CD4-positive, alpha-beta T cell treated with Interleukin-21 for 1 hour (primary cell): ENCODE data around the gene GFI1B.

ENCODE experiments used
- DNase-seq: peaks from one replicate; pipeline ENCODE4 v3.0.0-alpha.2; 2020

The GFI1B gene

GRCh38 chr9:132969783-132970182 is 8.7 kb upstream of the GFI1B start:
- DNase-seq, result no peak

GRCh38 chr9:132970324-132971062 is 8.0 kb upstream of the GFI1B start:
- DNase-seq, result no peak

- no peak for DNase-seq
These were observed 5.3 kb upstream of the GFI1B start for GRCh38 chr9:132973166-132973565.

GRCh38 chr9:132973713-132974112 is 4.8 kb upstream of the GFI1B start:
- DNase-seq, result no peak

- DNase-seq, result no peak
These were observed 2.5 kb upstream of the GFI1B start for GRCh38 chr9:132975961-132976360.

- DNase-seq, result no peak
These were observed 1.9 kb upstream of the GFI1B start for GRCh38 chr9:132976571-132976970.

GRCh38 chr9:132978112-132978450 is 413 bp upstream of the GFI1B start:
- DNase-seq, result no peak

- DNase-seq, result no peak
These were observed 1.7 kb downstream of the GFI1B start for GRCh38 chr9:132980157-132980556.

- DNase-seq, result no peak
These were observed 4.0 kb downstream of the GFI1B start for GRCh38 chr9:132982458-132982857.

GRCh38 chr9:132983491-132984201 is 5.2 kb downstream of the GFI1B start:
- DNase-seq, result no peak

GRCh38 chr9:132984202-132985070 is 5.9 kb downstream of the GFI1B start:
- DNase-seq, result no peak

- no peak for DNase-seq
These were observed 6.5 kb downstream of the GFI1B start for GRCh38 chr9:132985071-132985350.

GRCh38 chr9:132985489-132985888 is 7.0 kb downstream of the GFI1B start:
- no peak for DNase-seq

- no peak for DNase-seq
These were observed 7.6 kb downstream of the GFI1B start for GRCh38 chr9:132986114-132986513.

GRCh38 chr9:132986640-132987620 is 8.4 kb downstream of the GFI1B start:
- DNase-seq, result no peak

GRCh38 chr9:132988244-132989013 is 9.9 kb downstream of the GFI1B start:
- no peak for DNase-seq

GRCh38 chr9:132989014-132989310 is 10.5 kb downstream of the GFI1B start:
- DNase-seq, result no peak

GRCh38 chr9:132989414-132989996 is 11.0 kb downstream of the GFI1B start:
- DNase-seq, result no peak

GRCh38 chr9:132989998-132990557 is 11.6 kb downstream of the GFI1B start:
- peak; percentile 15 for DNase-seq

GRCh38 chr9:132990781-132991180 is 12.3 kb downstream of the GFI1B start:
- DNase-seq, result no peak
